HTERT RPE-1 (cell line): ENCODE measurements around the gene NUSAP1.
"Not testable (repeated sequence)": the region's sequence is repeated elsewhere in the genome, so short reads cannot be mapped to it uniquely, and the experiment has no call there.

Experiments
- in situ Hi-C: fragments of 300-500 bp; cut with MboI; formaldehyde crosslinking; loops from 4 replicates; pipeline ENCODE4 v1.14.3; 2020; ENCODE audit warnings: low sequenced_read_pairs

The NUSAP1 gene

GRCh38 chr15:41332194-41333025 lies at the start of gene NUSAP1, which contains the start of gene OIP5:
Gene NUSAP1 (plus strand): TSS chr15:41332881. CDS start chr15:41332958, 77 bp downstream.
Gene OIP5 (minus strand): TSS chr15:41332591. CDS start chr15:41332561, 30 bp downstream.
- in situ Hi-C loops, result no loop called here

GRCh38 chr15:41282980-41283652 lies 49.6 kb upstream of the NUSAP1 start:
- in situ Hi-C loops, result not testable (repeated sequence)

- in situ Hi-C loops, result no loop called here
These were observed 48.8 kb upstream of the NUSAP1 start for GRCh38 chr15:41283653-41284426.

- in situ Hi-C loops, result no loop called here
These were observed 48.1 kb upstream of the NUSAP1 start for GRCh38 chr15:41284427-41285177.

GRCh38 chr15:41285285-41285684 lies 47.4 kb upstream of the NUSAP1 start:
- in situ Hi-C loops, result no loop called here

GRCh38 chr15:41286665-41287333 lies 45.9 kb upstream of the NUSAP1 start:
- in situ Hi-C loops, result no loop called here

- in situ Hi-C loops, result no loop called here
These were observed 44.2 kb upstream of the NUSAP1 start for GRCh38 chr15:41288464-41288863.

GRCh38 chr15:41289953-41290352 lies 42.7 kb upstream of the NUSAP1 start:
- in situ Hi-C loops, result no loop called here

GRCh38 chr15:41291065-41291631 lies 41.5 kb upstream of the NUSAP1 start:
- in situ Hi-C loops, result no loop called here

- in situ Hi-C loops, result no loop called here
These were observed 40.2 kb upstream of the NUSAP1 start for GRCh38 chr15:41292521-41292920.

- in situ Hi-C loops, result not testable (repeated sequence)
These were observed 31.5 kb upstream of the NUSAP1 start for GRCh38 chr15:41301139-41301538.

GRCh38 chr15:41301587-41301986 lies 31.1 kb upstream of the NUSAP1 start:
- in situ Hi-C loops, result no loop called here

- in situ Hi-C loops, result no loop called here
These were observed 28.4 kb upstream of the NUSAP1 start for GRCh38 chr15:41304149-41304770.

- in situ Hi-C loops, result no loop called here
These were observed 25.0 kb upstream of the NUSAP1 start for GRCh38 chr15:41307679-41308078.

GRCh38 chr15:41309226-41309905 lies 23.3 kb upstream of the NUSAP1 start:
- in situ Hi-C loops, result no loop called here

GRCh38 chr15:41320805-41321330 lies 11.8 kb upstream of the NUSAP1 start:
- in situ Hi-C loops, result not testable (repeated sequence)

GRCh38 chr15:41323611-41324010 lies 9.1 kb upstream of the NUSAP1 start:
- in situ Hi-C loops, result no loop called here

GRCh38 chr15:41331281-41331680 lies 1.4 kb upstream of the NUSAP1 start:
- in situ Hi-C loops, result no loop called here

- in situ Hi-C loops, result no loop called here
These were observed 868 bp upstream of the NUSAP1 start for GRCh38 chr15:41331833-41332193.
